ENCODE data around the gene ADCY9.
"Not testable (repeated sequence)": the region's sequence is repeated elsewhere in the genome, so short reads cannot be mapped to it uniquely, and the experiment has no call there.

GRCh38 chr16:4036952-4037351, 79.3 kb downstream of the ADCY9 start:
- not testable (repeated sequence) for TF ChIP-seq CTCF (tag by site-specific recombination; IDR thresholded peaks at IDR 0.05); ZNF174 (tag by site-specific recombination; IDR thresholded peaks at IDR 0.05); YY1 (tag by site-specific recombination; IDR thresholded peaks at IDR 0.05); ZNF529 (tag by site-specific recombination; IDR thresholded peaks at IDR 0.05; ENCODE audit: insufficient replicate concordance); ZNF501 (tag by site-specific recombination; IDR thresholded peaks at IDR 0.05); ZNF184 (tag by site-specific recombination; IDR thresholded peaks at IDR 0.05); ZFP3 (tag by site-specific recombination; IDR thresholded peaks at IDR 0.05; ENCODE audit: low read depth); ZNF132 (tag by site-specific recombination; IDR thresholded peaks at IDR 0.05; ENCODE audit: borderline replicate concordance); HOXA7 (CRISPR knock-in tag; IDR thresholded peaks at IDR 0.05; ENCODE audit: borderline replicate concordance); TCF7L2 (IDR thresholded peaks at IDR 0.05; ENCODE audit: borderline replicate concordance, low read depth, low read length); ZNF133 (tag by site-specific recombination; IDR thresholded peaks at IDR 0.05); ZNF248 (tag by site-specific recombination; IDR thresholded peaks at IDR 0.05); ZNF560 (tag by site-specific recombination; IDR thresholded peaks at IDR 0.05; ENCODE audit: borderline replicate concordance)
